GM12878 (cell line): ENCODE measurements around the gene CAMK2N2.

Experiments used
- FOXM1 ChIP-seq: IDR thresholded peaks from 2 replicates; pipeline ENCODE4 v1.6.1; 2012; ENCODE audit warnings: low read depth, mild to moderate bottlenecking, inconsistent platforms, low read length, moderate library complexity
- POLR2AphosphoS5 ChIP-seq: IDR thresholded peaks from 2 replicates; pipeline ENCODE4 v1.6.1; 2011; ENCODE audit warnings: mild to moderate bottlenecking, low read length, inconsistent platforms
- TCF7 ChIP-seq: IDR thresholded peaks from 2 replicates; pipeline ENCODE4 v1.6.1; 2014; ENCODE audit warnings: antibody characterized with exemption, borderline replicate concordance
- TF ChIP-seq, protein P1 (sequence below): fragments of 450-650 bp; formaldehyde crosslinking; IDR thresholded peaks from 2 replicates; pipeline ENCODE4 v1.4.0; 2022; ENCODE audit warnings: mild to moderate bottlenecking, moderate library complexity
- TF ChIP-seq, protein P2 (sequence below), 3 experiments: IDR thresholded peaks in 2 of 3; conservative IDR thresholded peaks in 1 of 3; 2 replicates each; pipeline ENCODE4 v1.5.1; 2011; ENCODE audit warnings: low read depth in 3 of 3, low read length in 3 of 3, mild to moderate bottlenecking in 3 of 3, control low read depth in 2 of 3, moderate library complexity in 2 of 3, inconsistent platforms in 1 of 3, mixed read lengths in 1 of 3; ENCODE audit not compliant: control insufficient read depth in 2 of 3, insufficient read depth in 1 of 3; ENCODE audit errors: extremely low read depth in 1 of 3

DNA sequence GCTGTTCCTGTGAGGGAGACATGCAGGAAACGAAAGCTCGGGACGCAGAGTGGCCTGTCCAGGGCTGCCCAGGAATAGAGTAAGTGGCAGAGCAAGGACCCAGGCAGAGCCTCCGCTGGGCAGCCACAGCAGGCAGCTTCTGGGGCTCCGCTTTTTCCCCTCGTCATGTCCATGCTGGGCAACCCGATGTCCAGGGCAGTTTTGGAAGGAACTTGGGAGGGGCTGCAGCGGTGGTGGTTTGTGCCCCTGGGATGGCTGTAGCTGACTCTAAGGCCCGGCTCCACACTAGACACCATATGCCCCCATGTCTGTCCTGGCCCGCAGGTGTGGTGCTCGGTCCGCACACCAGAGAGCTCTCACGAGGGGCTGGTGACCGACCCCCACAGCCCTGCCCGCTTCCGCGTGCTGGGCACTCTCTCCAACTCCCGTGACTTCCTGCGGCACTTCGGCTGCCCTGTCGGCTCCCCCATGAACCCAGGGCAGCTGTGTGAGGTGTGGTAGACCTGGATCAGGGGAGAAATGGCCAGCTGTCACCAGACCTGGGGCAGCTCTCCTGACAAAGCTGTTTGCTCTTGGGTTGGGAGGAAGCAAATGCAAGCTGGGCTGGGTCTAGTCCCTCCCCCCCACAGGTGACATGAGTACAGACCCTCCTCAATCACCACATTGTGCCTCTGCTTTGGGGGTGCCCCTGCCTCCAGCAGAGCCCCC lies 30.5 kb upstream of the CAMK2N2 start:
- TF ChIP-seq POLR2AphosphoS5 (no peak), FOXM1 (no peak), TCF7 (no peak)
- TF ChIP-seq, protein P1, sequence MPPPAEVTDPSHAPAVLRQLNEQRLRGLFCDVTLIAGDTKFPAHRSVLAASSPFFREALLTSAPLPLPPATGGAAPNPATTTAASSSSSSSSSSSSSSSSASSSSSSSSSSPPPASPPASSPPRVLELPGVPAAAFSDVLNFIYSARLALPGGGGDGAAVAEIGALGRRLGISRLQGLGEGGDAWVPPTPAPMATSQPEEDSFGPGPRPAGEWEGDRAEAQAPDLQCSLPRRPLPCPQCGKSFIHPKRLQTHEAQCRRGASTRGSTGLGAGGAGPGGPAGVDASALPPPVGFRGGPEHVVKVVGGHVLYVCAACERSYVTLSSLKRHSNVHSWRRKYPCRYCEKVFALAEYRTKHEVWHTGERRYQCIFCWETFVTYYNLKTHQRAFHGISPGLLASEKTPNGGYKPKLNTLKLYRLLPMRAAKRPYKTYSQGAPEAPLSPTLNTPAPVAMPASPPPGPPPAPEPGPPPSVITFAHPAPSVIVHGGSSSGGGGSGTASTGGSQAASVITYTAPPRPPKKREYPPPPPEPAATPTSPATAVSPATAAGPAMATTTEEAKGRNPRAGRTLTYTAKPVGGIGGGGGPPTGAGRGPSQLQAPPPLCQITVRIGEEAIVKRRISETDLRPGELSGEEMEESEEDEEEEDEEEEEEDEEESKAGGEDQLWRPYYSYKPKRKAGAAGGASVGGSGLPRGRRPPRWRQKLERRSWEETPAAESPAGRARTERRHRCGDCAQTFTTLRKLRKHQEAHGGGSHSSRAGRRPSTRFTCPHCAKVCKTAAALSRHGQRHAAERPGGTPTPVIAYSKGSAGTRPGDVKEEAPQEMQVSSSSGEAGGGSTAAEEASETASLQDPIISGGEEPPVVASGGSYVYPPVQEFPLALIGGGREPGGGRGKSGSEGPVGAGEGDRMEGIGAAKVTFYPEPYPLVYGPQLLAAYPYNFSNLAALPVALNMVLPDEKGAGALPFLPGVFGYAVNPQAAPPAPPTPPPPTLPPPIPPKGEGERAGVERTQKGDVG (CRISPR knock-in tag), result no peak
- TF ChIP-seq, protein P2, sequence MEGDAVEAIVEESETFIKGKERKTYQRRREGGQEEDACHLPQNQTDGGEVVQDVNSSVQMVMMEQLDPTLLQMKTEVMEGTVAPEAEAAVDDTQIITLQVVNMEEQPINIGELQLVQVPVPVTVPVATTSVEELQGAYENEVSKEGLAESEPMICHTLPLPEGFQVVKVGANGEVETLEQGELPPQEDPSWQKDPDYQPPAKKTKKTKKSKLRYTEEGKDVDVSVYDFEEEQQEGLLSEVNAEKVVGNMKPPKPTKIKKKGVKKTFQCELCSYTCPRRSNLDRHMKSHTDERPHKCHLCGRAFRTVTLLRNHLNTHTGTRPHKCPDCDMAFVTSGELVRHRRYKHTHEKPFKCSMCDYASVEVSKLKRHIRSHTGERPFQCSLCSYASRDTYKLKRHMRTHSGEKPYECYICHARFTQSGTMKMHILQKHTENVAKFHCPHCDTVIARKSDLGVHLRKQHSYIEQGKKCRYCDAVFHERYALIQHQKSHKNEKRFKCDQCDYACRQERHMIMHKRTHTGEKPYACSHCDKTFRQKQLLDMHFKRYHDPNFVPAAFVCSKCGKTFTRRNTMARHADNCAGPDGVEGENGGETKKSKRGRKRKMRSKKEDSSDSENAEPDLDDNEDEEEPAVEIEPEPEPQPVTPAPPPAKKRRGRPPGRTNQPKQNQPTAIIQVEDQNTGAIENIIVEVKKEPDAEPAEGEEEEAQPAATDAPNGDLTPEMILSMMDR (IDR thresholded peaks at IDR 0.05 in 2 of 3, conservative IDR thresholded peaks at IDR 0.05 in 1 of 3; ENCODE audit: control insufficient read depth in 2 of 3, extremely low read depth in 1 of 3, insufficient read depth in 1 of 3, low read depth in 3 of 3, low read length in 3 of 3), result no peak
